Loucy (cell line): Measurements from ENCODE around the gene SLC24A1.

ENCODE experiments used
- H2AFZ ChIP-seq: fragments of 200-600 bp; sonication (generic); 2 replicates; pipeline ENCODE4 v1.6.0; 2016; ENCODE audit warnings: antibody characterized with exemption, mild to moderate bottlenecking, low read length, moderate library complexity
- H3F3A ChIP-seq: fragments of 200-600 bp; 2 replicates; pipeline ENCODE4 v1.6.0; 2016; ENCODE audit warnings: antibody characterized with exemption, low read depth, mild to moderate bottlenecking
- H3K27me3 ChIP-seq: fragments of 200-600 bp; sonication (generic); 2 replicates; pipeline ENCODE4 v1.6.1; 2014; ENCODE audit warnings: low read length, mild to moderate bottlenecking; ENCODE audit not compliant: insufficient read depth, poor library complexity, severe bottlenecking
- H3K36me3 ChIP-seq: fragments of 200-600 bp; sonication (generic); 2 replicates; pipeline ENCODE4 v1.6.1; 2016; ENCODE audit warnings: low read length; ENCODE audit not compliant: insufficient read depth
- H3K4me1 ChIP-seq: fragments of 200-600 bp; sonication (generic); 2 replicates; pipeline ENCODE4 v1.5.1; 2014; ENCODE audit warnings: low read length, mild to moderate bottlenecking; ENCODE audit not compliant: insufficient read depth, poor library complexity, severe bottlenecking
- H3K4me2 ChIP-seq: fragments of 200-600 bp; sonication (generic); 2 replicates; pipeline ENCODE4 v1.6.0; 2014; ENCODE audit warnings: antibody characterized with exemption, low read length, low read depth, mild to moderate bottlenecking; ENCODE audit not compliant: poor library complexity, severe bottlenecking
- H3K4me3 ChIP-seq: fragments of 200-600 bp; sonication (generic); 2 replicates; pipeline ENCODE4 v1.5.1; 2014; ENCODE audit warnings: low read length, mild to moderate bottlenecking, mixed read lengths; ENCODE audit not compliant: poor library complexity, severe bottlenecking
- H3K79me2 ChIP-seq: fragments of 200-600 bp; sonication (generic); 2 replicates; pipeline ENCODE4 v1.6.1; 2014; ENCODE audit warnings: low read length; ENCODE audit not compliant: insufficient read depth
- H3K9ac ChIP-seq: fragments of 200-600 bp; sonication (generic); 2 replicates; pipeline ENCODE4 v1.6.0; 2014; ENCODE audit warnings: mild to moderate bottlenecking, low read depth, low read length, moderate library complexity; ENCODE audit not compliant: poor library complexity, severe bottlenecking
- H3K9me2 ChIP-seq: fragments of 200-600 bp; sonication (generic); replicated peaks from 2 replicates; pipeline ENCODE4 v1.6.1; 2016; ENCODE audit warnings: low read depth, low read length, mixed read lengths
- H3K9me3 ChIP-seq: fragments of 200-600 bp; sonication (generic); 2 replicates; pipeline ENCODE4 v1.6.1; 2014; ENCODE audit warnings: mild to moderate bottlenecking, antibody characterized with exemption, low read length, low read depth; ENCODE audit not compliant: insufficient read depth
- H4K20me1 ChIP-seq: fragments of 200-600 bp; sonication (generic); 2 replicates; pipeline ENCODE4 v1.6.0; 2014; ENCODE audit warnings: antibody characterized with exemption, low read length, mild to moderate bottlenecking; ENCODE audit not compliant: insufficient read depth, poor library complexity, severe bottlenecking
- EZH2phosphoT487 ChIP-seq: fragments of 200-600 bp; IDR thresholded peaks from 2 replicates; pipeline ENCODE4 v1.6.1; 2018; ENCODE audit warnings: antibody characterized with exemption, mild to moderate bottlenecking, moderate library complexity, borderline replicate concordance
- TF ChIP-seq, protein P1 (sequence below): fragments of 200-600 bp; sonication (generic); conservative IDR thresholded peaks from 2 replicates; pipeline ENCODE4 v1.5.1; 2014; ENCODE audit warnings: mild to moderate bottlenecking, antibody characterized with exemption, low read length

SLC24A1 gene

DNA sequence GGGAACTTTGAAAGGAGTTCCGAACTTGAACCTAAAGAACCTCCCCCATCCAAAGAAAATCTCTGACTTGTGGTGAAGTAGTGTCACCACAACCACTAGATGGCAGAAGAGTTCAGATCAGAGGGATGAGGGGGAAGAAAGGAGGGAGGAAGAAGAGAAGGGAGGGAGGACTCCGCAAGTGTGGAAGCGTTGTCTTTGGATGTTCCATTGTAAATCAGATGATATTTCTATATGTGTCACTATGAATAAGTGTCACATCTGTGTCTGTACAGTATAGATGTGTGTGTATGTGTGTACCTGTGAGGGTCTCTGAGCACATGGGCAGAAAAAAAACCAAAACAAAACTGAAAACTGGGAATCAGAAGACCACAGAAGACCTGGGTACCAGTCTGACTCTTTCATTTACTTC is 16.9 kb downstream of the SLC24A1 start:
- peak overlapping the region; percentile 40 for H3K4me2 ChIP-seq
- H3K9me3 ChIP-seq, result no peaks in the 10 kb centered on the region
- peak overlapping the region; percentile 8 for H3K9ac ChIP-seq
- TF ChIP-seq EZH2phosphoT487, result no peak
- TF ChIP-seq, protein P1, sequence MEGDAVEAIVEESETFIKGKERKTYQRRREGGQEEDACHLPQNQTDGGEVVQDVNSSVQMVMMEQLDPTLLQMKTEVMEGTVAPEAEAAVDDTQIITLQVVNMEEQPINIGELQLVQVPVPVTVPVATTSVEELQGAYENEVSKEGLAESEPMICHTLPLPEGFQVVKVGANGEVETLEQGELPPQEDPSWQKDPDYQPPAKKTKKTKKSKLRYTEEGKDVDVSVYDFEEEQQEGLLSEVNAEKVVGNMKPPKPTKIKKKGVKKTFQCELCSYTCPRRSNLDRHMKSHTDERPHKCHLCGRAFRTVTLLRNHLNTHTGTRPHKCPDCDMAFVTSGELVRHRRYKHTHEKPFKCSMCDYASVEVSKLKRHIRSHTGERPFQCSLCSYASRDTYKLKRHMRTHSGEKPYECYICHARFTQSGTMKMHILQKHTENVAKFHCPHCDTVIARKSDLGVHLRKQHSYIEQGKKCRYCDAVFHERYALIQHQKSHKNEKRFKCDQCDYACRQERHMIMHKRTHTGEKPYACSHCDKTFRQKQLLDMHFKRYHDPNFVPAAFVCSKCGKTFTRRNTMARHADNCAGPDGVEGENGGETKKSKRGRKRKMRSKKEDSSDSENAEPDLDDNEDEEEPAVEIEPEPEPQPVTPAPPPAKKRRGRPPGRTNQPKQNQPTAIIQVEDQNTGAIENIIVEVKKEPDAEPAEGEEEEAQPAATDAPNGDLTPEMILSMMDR, result peak; percentile 94
- H3F3A ChIP-seq, result no peaks in the 10 kb centered on the region
- H3K9me2 ChIP-seq, result no peaks in the 10 kb centered on the region
- H2AFZ ChIP-seq, result peak overlapping the region; percentile 36; the same call in 1 of the 2 replicates
- H3K79me2 ChIP-seq, result no peaks in the 10 kb centered on the region
- H3K36me3 ChIP-seq, result no peaks in the 10 kb centered on the region
- peak overlapping the region; percentile 48 for H3K4me3 ChIP-seq
- no peaks in the 10 kb centered on the region for H4K20me1 ChIP-seq
- H3K4me1 ChIP-seq, result no peaks in the 10 kb centered on the region
- no peaks in the 10 kb centered on the region for H3K27me3 ChIP-seq

GRCh38 chr15:65639509-65639908 is 17.8 kb downstream of the SLC24A1 start:
- Histone ChIP-seq H3K79me2 (no peaks in the 10 kb centered on the region), H3K4me3 (no peak overlapping the region), H3F3A (no peaks in the 10 kb centered on the region), H3K36me3 (no peaks in the 10 kb centered on the region), H2AFZ (no peak overlapping the region), H4K20me1 (no peaks in the 10 kb centered on the region), H3K4me1 (no peaks in the 10 kb centered on the region), H3K9me3 (no peaks in the 10 kb centered on the region), H3K27me3 (no peaks in the 10 kb centered on the region), H3K9me2 (no peaks in the 10 kb centered on the region), H3K9ac (no peak overlapping the region), H3K4me2 (no peak overlapping the region)
- no peak for TF ChIP-seq EZH2phosphoT487
- TF ChIP-seq, protein P1, result no peak

DNA sequence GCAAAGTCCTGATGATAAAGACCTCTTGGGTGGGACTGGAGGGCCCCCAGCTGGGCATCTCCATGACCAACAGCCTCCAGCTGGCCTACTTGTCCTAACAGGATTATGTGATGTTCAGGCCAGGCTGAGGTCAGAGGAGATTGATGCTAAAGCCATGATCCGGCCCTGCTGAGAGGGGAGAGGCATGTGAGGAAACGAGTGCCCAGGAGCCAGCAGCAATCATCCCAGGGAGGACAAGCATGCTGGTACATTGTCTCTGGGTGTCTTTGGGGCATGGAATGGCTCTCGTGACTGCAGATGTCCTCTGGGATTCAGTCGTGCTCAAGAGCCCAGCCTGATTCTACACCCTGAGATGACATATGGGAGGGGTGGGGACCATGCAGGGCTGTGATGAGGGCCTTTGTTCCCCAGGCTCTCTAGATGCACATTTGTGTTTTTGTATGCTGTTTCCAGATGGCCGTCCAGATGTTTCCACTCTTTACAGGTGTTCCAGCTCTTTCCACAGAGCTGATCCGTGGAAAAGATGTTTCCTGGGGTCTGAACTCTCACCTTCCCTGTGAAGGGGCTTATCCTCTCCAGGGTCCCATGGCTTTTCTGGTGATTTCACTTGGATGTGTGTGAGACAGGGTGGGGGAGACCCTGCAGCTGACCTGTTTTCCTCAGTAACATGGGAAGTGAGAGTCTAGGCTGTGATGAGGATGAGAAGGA is 20.2 kb downstream of the SLC24A1 start:
- no peak overlapping the region for H3K4me3 ChIP-seq
- no peaks in the 10 kb centered on the region for H3K79me2 ChIP-seq
- no peaks in the 10 kb centered on the region for H3K36me3 ChIP-seq
- H3K9me2 ChIP-seq, result no peaks in the 10 kb centered on the region
- H3K27me3 ChIP-seq, result no peaks in the 10 kb centered on the region
- H3F3A ChIP-seq, result no peaks in the 10 kb centered on the region
- no peaks in the 10 kb centered on the region for H4K20me1 ChIP-seq
- no peak overlapping the region for H3K9ac ChIP-seq
- H3K4me1 ChIP-seq, result no peaks in the 10 kb centered on the region
- no peak overlapping the region for H3K4me2 ChIP-seq
- no peaks in the 10 kb centered on the region for H3K9me3 ChIP-seq
- TF ChIP-seq, protein P1, result no peak; the same call in 1 of the 2 replicates
- no peak for TF ChIP-seq EZH2phosphoT487
- H2AFZ ChIP-seq, result no peak overlapping the region
